ENCODE measurements around the gene CCDC33. TPM values are rescaled to one million over a fixed set of nuclear protein-coding genes. Genes with fewer than 3 reads are reported as not detected.

The CCDC33 gene
- total and polyA plus RNA-seq, 10 of the 15 experiments (the other 5 are each of a cell fraction or from before 2014, with no cell fraction given): 0.57 to 5.8 (median 4.3) TPM

- CTCF ChIA-PET: interaction anchor here (0.8 to 21.7 kb wide), 14 partner anchors 8 to 415 kb away, joined by 3 to 655 read pairs (median 4); partner anchors contain the start of gene SEMA7A
- intact Hi-C loops (cut with micrococcal nuclease; ENCODE audit: unreplicated experiment) (loop anchor here (1.0 to 2.0 kb wide), 3 partner anchors 14 to 108 kb away; no protein-coding TSS in a partner anchor), in situ Hi-C loops (cut with MboI) (loop anchor here (5.0 kb wide), 2 partner anchors 54 to 159 kb away; partner anchors contain the start of gene ARID3B)
- H4K20me1 ChIP-seq (ENCODE audit: control insufficient read depth, insufficient read depth): no peaks in the 10 kb centered on the region
- RAD21 ChIA-PET (ENCODE audit: unreplicated experiment): interaction anchor here (0.8 to 7.4 kb wide), 12 partner anchors 12 to 389 kb away, joined by 3 to 262 read pairs (median 10); partner anchors contain the start of genes ARID3B, PML, SEMA7A and UBL7
- POLR2A ChIA-PET: interaction anchor here (1.0 to 15.8 kb wide), 7 partner anchors 9 to 56 kb away, joined by 4 to 302 read pairs (median 12); partner anchors contain the start of gene SEMA7A
- peak overlapping the region; percentile 30; the same call in 1 of the 2 replicates for H3K4me3 ChIP-seq
- no peaks in the 10 kb centered on the region; a peak in 1 of 4 replicates for H3K36me3 ChIP-seq (ENCODE audit: control insufficient read depth in 2 of 2, insufficient read depth in 2 of 2, low read length in 1 of 2)
- peak overlapping the region; percentile 97 for H3K27ac ChIP-seq (ENCODE audit: control insufficient read depth, insufficient read depth)
- H3K9ac ChIP-seq (ENCODE audit: control insufficient read depth, insufficient read depth, low read length): peak overlapping the region; percentile 77
- SMC1A ChIA-PET (ENCODE audit: uncharacterized antibody, unreplicated experiment): interaction anchor here (0.6 to 21.3 kb wide), 12 partner anchors 8 to 162 kb away, joined by 3 to 544 read pairs (median 6); partner anchors contain the start of gene SEMA7A
- H2AFZ ChIP-seq (ENCODE audit: control insufficient read depth, low read depth, low read length): no peak overlapping the region
- peaks cover 73% of the 10 kb centered on the region for H3K4me1 ChIP-seq (ENCODE audit: control insufficient read depth, insufficient read depth, low read length)
- H3K4me2 ChIP-seq (ENCODE audit: control insufficient read depth, insufficient read depth): peak overlapping the region; percentile 81
- FAIRE-seq: no peak
- DNase-seq (ENCODE audit: low read depth, low spot score): no peak
- no peaks in the 10 kb centered on the region for H3K27me3 ChIP-seq (replicated peaks in 1 of 2; ENCODE audit: control insufficient read depth in 2 of 2, insufficient read depth in 2 of 2, low read length in 1 of 2)
- TF ChIP-seq POLR2AphosphoS2 (IDR thresholded peaks at IDR 0.05; ENCODE audit: low read depth, low read length): no peak
- TF ChIP-seq MTA3 (IDR thresholded peaks at IDR 0.05; ENCODE audit: borderline replicate concordance, low read length): no peak
- no peak for TF ChIP-seq STAT1 (conservative IDR thresholded peaks at IDR 0.05)
- no peak for TF ChIP-seq ETV6 (conservative IDR thresholded peaks at IDR 0.05 in 1 of 2, IDR thresholded peaks at IDR 0.05 in 1 of 2; ENCODE audit: borderline replicate concordance in 1 of 2, low read depth in 1 of 2)
- TF ChIP-seq LARP7 (IDR thresholded peaks at IDR 0.05): 0 out of 2 replicates have a peak, but pooled peaks have one; percentile 21
- TF ChIP-seq PAX8 (IDR thresholded peaks at IDR 0.05): no peak
- no peak for TF ChIP-seq CHD2 (IDR thresholded peaks at IDR 0.05; ENCODE audit: borderline replicate concordance, low read depth, low read length)
- no peak for TF ChIP-seq KAT2A (conservative IDR thresholded peaks at IDR 0.05; ENCODE audit: control insufficient read depth, low read depth, low read length)
- no TSS peak for BruUV-seq (replicated peaks)
- peaks cover 30% of the 10 kb centered on the region for H3K79me2 ChIP-seq (ENCODE audit: control insufficient read depth, insufficient read depth, low read length)
- peak; percentile 28 for ATAC-seq
- H3K9me3 ChIP-seq (replicated peaks; ENCODE audit: control insufficient read depth, insufficient read depth, low read length): no peaks in the 10 kb centered on the region
- WGBS (ENCODE audit: insufficient coverage, insufficient replicate concordance, low lambda C conversion rate, missing lambda C conversion rate): 0% methylated on average over 4 of the region's 4 CpGs
Observed at GRCh38 chr15:74383286-74383685, 147.2 kb downstream of the CCDC33 start.

All from GM12878 (cell line).